Stimulated activated CD4-positive, alpha-beta T cell treated with anti-CD3 and anti-CD28 coated beads, TNF-alpha, amount 100 ng/mL, for 4 hours (primary cell): Measurements from ENCODE around the gene PLPPR1.
"Not testable (repeated sequence)": the region's sequence is repeated elsewhere in the genome, so short reads cannot be mapped to it uniquely, and the experiment has no call there.

ENCODE experiments used
- DNase-seq, 3 experiments: peaks; one replicate each; pipeline ENCODE4 v3.0.0-alpha.2; 2020; ENCODE audit warnings: low read depth in 3 of 3

PLPPR1 gene

DNA sequence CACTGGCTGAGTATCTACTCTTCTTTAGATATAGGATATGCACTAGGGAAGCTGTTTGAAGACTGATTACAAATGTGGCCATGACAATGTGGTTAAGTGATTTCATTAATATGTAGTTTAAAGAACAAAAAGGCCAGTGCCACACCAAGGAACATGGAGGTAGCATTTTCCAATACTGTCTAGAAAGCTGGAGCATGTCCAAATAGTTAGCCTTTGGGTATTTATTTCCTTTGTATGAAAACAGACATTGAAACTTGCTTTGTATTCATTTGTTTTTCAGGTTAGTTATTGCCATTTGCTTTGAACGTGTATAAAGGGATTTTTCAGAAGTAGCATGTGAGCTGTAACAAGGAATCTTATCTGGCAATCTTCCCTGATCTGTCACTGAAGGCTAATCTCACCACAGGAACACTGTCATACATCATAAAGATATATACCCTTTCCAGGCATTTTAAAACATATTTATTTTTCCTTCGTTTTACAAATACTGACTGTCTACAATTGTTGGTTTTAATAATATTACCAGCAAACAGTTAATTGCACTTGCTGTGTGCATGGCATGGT lies 93.4 kb downstream of the PLPPR1 start:
- DNase-seq, result no peak

GRCh38 chr9:101126556-101126955 lies 98.0 kb downstream of the PLPPR1 start:
- DNase-seq, result no peak

GRCh38 chr9:101127369-101127768 lies 98.8 kb downstream of the PLPPR1 start:
- DNase-seq, result not testable (repeated sequence)

- no peak for DNase-seq
Measured at GRCh38 chr9:101128623-101129022, 100.1 kb downstream of the PLPPR1 start.

DNA sequence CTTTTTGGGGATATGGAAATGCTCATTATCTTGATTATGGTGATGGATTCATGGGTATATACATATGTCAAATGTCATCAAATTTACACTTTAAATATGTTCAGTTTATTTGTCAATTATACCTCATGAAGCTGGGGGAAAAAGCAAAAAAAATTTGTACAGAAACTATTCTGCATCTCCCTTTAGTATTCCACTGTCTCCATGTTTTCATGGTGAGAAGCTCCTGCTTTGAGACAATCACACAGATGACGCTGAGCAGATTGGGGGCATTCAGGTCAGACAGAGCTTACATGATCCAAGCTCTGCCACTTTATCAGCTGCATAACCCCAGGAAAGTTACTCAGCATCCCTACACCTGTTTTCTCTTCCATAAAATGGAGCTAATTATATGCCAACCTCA lies 101.5 kb downstream of the PLPPR1 start:
- no peak for DNase-seq

- DNase-seq, result no peak
Measured at GRCh38 chr9:101131326-101131725, 102.8 kb downstream of the PLPPR1 start.

GRCh38 chr9:101132801-101133200 lies 104.3 kb downstream of the PLPPR1 start:
- DNase-seq, result no peak

DNA sequence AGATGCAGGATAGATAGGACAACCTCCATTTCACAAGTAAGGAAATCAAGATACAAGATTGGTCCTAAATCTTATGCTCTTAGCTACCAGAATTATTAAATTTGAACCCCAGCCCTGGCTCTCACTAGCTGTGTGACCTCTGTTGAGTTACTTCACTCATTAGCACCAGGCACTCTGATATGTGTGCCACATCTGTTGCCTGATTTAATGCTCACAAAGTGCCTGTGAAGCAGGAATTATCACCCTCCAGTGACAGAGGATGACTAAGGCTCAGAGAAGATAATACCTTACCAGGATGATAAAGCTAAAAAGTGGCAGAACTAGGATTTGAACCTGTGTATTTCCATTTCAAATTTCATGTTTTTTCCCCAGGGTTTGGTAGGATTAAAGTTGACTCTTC lies 110.0 kb downstream of the PLPPR1 start:
- no peak for DNase-seq

DNA sequence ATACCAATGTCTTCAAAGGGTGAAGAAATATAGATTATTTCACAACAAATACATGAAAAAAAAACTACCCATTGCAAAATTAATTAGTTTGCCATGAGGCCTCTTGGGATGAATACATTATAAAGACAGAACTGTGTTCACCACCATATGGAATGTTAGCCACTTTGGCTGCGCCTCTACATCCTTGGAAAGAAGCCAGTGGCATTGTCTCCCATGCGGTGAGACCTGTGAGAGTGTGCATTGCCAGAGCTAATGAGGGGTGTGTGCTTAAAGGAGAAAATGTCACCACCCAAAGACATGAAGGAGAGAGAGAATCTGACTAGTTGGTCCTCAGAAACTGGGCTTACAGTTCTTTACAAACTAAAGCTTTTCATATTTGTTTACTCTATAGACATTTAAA lies 110.6 kb downstream of the PLPPR1 start:
- no peak for DNase-seq

GRCh38 chr9:101140764-101141163 lies 112.2 kb downstream of the PLPPR1 start:
- no peak for DNase-seq

DNA sequence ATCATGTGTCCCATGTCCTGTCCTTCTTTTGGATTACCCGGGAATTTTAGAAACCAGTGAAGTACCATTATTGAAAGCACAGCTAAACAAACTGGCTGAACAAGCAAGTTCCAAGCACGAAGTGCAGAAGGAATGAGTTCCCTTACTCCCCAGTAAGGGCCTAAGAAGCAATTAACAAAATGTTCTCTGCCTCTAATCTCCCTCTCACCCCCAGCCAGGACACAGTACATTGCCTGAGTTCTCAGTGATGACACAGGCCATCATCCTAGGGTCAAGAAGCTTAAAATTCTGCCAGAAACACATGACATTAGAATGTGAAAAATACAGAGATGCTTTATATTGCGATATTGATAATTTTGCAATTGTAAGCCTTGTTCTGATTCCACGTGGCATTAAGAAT lies 118.0 kb downstream of the PLPPR1 start:
- no peak for DNase-seq

DNA sequence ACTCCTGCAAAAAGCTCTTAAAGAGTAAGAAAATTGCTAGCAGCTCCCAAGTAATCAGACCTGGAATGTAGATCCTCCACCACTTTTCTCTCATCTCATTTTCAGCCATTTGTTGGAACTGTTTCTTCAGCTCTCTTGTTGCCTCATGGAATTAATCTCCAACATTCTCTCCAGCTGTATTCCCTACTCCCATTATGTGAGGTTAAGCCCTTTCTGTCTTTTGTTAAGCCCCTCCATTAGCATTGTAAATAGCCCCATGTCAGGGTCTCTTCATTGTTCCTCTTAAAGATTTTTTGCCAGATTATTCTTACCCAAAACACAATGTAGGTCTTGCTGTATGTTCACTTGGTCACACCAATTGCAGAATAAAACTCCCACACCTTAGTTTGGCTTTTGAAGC lies 119.8 kb downstream of the PLPPR1 start:
- DNase-seq, result no peak

- DNase-seq, result no peak
Measured at GRCh38 chr9:101158361-101158760, 129.8 kb downstream of the PLPPR1 start.

GRCh38 chr9:101162231-101162630 lies 133.7 kb downstream of the PLPPR1 start:
- no peak for DNase-seq

DNA sequence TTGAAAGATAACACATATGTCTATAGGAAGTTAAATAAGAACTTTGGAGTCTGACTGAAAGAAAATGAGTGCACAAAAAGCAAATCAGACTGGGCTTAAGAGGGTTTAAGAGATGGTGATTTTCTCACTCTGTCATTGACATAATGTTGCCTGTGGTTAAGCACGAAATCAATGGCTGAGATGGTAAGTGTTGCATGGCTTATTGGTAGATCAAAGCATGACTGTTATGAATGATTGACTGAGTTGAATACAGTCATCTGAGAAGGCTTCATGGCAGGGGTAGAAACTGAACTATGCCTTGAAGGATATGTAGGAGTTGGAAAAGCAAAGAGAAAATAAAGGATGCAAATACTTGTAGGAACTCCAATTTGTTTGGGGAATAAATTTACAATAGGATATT lies 136.6 kb downstream of the PLPPR1 start:
- no peak for DNase-seq

DNA sequence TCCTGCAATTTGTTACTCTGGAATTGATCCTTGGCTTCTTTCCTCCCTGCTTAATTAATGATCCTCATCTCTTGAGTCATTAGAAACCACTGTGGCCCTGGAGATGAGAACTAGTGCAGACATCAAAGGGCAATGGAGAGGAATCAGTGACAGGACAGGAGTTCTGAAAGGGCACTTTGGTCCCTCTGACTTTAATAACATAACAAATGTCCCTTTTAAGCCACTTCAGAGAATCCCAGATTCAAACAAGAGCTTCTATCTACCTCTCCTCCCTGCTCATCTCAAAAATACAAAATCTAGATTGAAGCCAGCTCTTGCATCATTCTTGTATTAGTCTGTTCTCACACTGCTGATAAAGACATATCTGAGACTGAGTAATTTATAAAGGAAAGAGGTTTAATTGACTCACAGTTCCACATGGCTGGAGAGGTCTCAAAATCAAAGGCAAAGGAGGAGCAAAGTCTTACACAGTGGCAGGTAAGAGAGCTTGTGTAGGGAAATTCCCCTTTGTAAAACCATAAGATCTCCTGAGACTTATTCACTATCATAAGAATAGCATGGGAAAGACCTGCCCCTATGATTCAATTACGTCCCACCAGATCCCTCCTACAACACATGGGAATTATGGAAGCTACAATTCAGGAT lies 139.1 kb downstream of the PLPPR1 start:
- no peak for DNase-seq

DNA sequence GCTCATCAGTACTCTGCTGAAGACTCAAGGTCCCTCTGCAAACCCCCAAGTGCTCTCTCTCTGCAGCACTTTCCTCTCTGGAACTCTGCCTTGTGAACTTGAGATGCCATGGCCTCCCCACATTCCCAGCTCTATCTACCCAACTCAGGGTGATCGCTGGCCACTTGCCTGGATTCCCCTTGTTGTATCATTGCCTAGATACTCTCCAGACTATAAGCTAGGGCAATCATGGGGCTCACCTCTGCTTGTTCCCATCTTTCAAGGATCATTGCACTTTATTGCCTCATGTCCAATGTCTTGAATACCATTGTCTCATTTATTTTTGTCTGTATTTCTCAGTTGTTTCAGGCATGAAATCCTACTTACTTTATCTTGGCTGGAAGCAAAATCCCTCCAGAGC lies 144.1 kb downstream of the PLPPR1 start:
- no peak for DNase-seq

GRCh38 chr9:101173907-101174306 lies 145.4 kb downstream of the PLPPR1 start:
- no peak for DNase-seq

- no peak for DNase-seq
Measured at GRCh38 chr9:101176384-101176783, 147.9 kb downstream of the PLPPR1 start.

- DNase-seq, result no peak
Measured at GRCh38 chr9:101184813-101185278, 156.3 kb downstream of the PLPPR1 start.

- DNase-seq, result no peak
Measured at GRCh38 chr9:101191723-101192122, 163.2 kb downstream of the PLPPR1 start.

- no peak for DNase-seq
Measured at GRCh38 chr9:101197026-101197425, 168.5 kb downstream of the PLPPR1 start.

- no peak for DNase-seq
Measured at GRCh38 chr9:101200852-101201251, 172.3 kb downstream of the PLPPR1 start.

GRCh38 chr9:101201630-101202029 lies 173.1 kb downstream of the PLPPR1 start:
- DNase-seq, result no peak
